Skeletal muscle satellite cell (primary cell): ENCODE data around the gene PLEKHO2.
"Not testable (repeated sequence)": the region's sequence is repeated elsewhere in the genome, so short reads cannot be mapped to it uniquely, and the experiment has no call there.

ENCODE experiments used
- H3K27me3 ChIP-seq: 2 replicates; pipeline ENCODE4 v1.7.0; 2013; ENCODE audit warnings: low read length; ENCODE audit not compliant: control insufficient read depth, insufficient read depth
- H3K36me3 ChIP-seq: 2 replicates; pipeline ENCODE4 v1.7.0; 2013; ENCODE audit warnings: mild to moderate bottlenecking, control low read depth, low read length; ENCODE audit not compliant: insufficient read depth
- H3K4me1 ChIP-seq: 2 replicates; pipeline ENCODE4 v1.7.0; 2013; ENCODE audit warnings: low read length; ENCODE audit not compliant: control insufficient read depth, insufficient read depth
- H3K4me2 ChIP-seq: 2 replicates; pipeline ENCODE4 v1.7.0; 2013; ENCODE audit warnings: mild to moderate bottlenecking, low read length
- H3K4me3 ChIP-seq: 2 replicates; pipeline ENCODE4 v1.7.0; 2013; ENCODE audit warnings: low read length
- H3K9ac ChIP-seq: 2 replicates; pipeline ENCODE4 v1.7.0; 2013; ENCODE audit warnings: mild to moderate bottlenecking, low read depth, low read length, moderate library complexity
- H3K9me3 ChIP-seq: replicated peaks from 2 replicates; pipeline ENCODE4 v1.7.0; 2013; ENCODE audit warnings: mild to moderate bottlenecking, control low read depth, low read length

The PLEKHO2 gene

DNA sequence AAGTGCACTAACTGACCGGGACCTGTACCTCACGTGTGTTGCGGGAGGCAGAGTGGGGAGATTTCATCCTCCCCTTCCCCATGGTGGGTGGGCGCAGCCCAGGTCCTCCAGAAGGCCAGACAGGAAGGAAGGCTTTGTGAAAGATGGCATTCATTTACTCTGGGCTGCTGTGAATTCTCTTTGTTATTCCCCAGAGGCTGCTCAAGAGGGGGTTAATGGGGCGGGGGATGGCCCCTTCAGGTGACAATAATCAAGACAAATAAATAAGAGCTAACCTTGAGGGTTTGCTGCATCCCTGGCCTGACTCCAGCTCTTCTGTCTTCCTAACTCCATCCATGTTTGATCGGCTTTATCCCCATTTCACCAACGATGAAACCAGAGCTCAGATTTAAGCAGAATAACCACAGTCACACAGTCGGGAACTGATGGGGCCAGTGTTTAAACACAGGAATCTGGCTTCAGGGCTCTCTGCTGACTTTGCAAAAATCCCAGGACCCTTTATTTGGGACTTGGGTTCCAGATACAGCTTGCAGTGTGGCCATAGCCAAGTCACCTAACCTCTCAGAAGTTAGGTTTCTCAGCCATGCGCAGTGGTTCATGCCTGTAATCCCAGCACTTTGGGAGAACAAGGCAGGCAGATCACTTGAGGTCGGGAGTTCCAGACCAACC lies 32.8 kb upstream of the PLEKHO2 start:
- Histone ChIP-seq H3K4me3 (no peak overlapping the region), H3K9ac (no peak overlapping the region), H3K36me3 (no peaks in the 10 kb centered on the region), H3K9me3 (no peaks in the 10 kb centered on the region), H3K4me1 (no peaks in the 10 kb centered on the region), H3K4me2 (no peak overlapping the region), H3K27me3 (peaks cover 13% of the 10 kb centered on the region)

DNA sequence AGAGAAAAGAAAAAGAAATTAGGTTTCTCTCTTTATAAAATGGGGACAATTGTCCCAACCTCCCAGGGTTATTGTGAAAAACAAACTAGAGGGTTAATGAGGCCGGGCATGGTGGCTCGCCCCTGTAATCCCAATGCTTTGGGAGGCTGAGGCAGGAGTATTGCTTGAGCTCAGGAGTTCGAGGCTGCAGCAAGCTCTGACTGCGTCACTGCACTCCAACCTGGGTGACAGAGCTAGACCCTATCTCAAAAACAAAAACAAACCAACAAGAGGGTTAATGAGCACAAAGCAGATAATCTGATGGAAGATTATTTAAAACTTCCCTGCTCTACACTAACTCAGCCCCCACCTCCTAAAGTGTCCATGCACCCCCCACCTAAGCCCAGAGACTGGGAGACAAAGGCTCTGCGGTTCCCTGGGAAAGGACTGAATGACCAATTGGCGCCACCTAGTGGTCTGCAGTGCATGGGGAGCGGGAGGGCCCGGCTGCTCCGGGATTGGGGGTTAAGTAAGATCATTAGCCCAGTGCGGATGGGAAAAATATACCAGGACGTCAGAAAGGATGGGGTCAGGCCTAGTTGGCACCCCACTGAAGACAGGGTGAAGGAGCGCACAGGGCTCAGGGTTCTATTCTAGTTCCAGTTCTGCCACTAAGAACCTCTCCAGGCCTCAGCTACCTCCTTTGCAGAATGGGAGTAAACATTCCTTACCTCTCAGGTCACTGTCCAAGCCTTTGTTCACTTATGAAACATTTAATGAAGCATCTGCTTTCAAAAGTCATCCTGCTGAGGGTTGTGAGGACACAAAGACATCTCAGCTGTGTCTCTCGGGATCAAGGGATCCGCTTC lies 31.8 kb upstream of the PLEKHO2 start:
- Histone ChIP-seq H3K9me3 (no peaks in the 10 kb centered on the region), H3K4me3 (no peak overlapping the region), H3K4me1 (no peaks in the 10 kb centered on the region), H3K9ac (no peak overlapping the region), H3K4me2 (no peak overlapping the region), H3K27me3 (peaks cover 7% of the 10 kb centered on the region), H3K36me3 (no peaks in the 10 kb centered on the region)

DNA sequence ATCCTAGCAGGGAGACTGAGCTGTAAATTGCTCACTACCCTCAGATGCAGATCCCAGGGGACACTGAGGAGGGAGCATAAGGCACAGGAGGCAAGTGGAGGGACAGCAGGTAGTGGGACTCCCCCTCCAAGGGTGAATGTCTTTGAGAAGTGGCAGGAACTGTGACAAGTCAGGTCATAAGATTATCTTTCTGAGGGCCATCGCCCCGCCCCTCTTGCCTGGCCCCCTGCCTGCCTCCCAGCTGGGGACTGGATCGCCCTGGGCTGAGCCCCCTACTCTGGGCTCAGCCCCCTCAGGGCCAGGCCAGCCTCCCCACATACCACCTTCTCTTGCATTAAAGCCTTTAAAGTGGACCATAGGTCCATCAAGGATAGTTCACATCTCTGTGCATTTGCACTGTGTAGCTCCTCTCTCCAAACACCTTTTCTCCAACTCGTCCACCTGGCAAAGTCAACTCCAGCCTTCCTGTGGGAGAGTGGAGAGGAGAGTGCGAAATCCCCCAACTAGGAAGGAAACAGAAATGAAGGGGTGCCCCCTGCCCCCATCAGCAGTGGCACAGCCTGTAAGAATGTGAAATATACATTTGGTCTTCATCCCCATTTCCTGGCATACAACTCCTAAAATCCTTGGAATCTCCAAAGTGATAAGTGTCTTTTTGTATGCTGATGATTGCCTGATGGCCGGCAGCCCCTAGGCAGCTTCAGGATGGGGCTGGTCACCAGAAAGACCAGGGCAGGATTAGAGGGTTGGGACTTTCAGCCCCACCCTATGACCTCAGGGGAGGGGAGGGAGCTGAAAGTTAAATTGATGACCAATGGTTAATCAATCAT lies 31.0 kb upstream of the PLEKHO2 start:
- H3K9ac ChIP-seq = no peak overlapping the region
- no peaks in the 10 kb centered on the region for H3K4me1 ChIP-seq
- no peaks in the 10 kb centered on the region for H3K9me3 ChIP-seq
- peaks cover 7% of the 10 kb centered on the region for H3K27me3 ChIP-seq
- peaks cover 5% of the 10 kb centered on the region for H3K36me3 ChIP-seq
- no peak overlapping the region for H3K4me2 ChIP-seq
- H3K4me3 ChIP-seq = no peak overlapping the region

- Histone ChIP-seq H3K9me3 (no peaks in the 10 kb centered on the region), H3K36me3 (peaks cover 11% of the 10 kb centered on the region), H3K4me1 (no peaks in the 10 kb centered on the region), H3K4me2 (no peak overlapping the region), H3K4me3 (no peak overlapping the region), H3K9ac (no peak overlapping the region), H3K27me3 (peaks cover 7% of the 10 kb centered on the region)
Measured at GRCh38 chr15:64813075-64813474, 28.6 kb upstream of the PLEKHO2 start.

GRCh38 chr15:64814283-64814682 lies 27.4 kb upstream of the PLEKHO2 start:
- not testable (repeated sequence) for H3K4me1 ChIP-seq, H3K9me3 ChIP-seq, H3K27me3 ChIP-seq, H3K4me3 ChIP-seq, H3K9ac ChIP-seq, H3K4me2 ChIP-seq
- H3K36me3 ChIP-seq = peaks cover 19% of the 10 kb centered on the region

DNA sequence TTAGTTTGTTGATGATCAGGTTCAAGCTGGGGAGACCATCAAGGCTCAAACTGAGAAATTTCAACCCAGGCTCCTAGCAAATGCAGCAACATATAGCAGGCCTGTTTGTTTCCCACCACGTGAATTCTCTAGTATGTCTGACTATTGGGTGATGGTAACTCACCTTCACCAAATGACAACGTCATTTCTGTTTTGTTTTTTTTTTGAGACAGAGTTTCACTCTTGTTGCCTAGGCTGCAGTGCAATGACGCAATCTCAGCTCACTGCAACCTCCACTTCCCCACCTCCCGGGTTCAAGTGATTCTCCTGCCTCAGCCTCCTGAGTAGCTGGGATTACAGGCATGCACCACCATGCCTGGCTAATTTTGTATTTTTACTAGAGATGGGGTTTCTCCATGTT lies 26.8 kb upstream of the PLEKHO2 start:
- H3K4me1 ChIP-seq, H3K27me3 ChIP-seq, H3K4me2 ChIP-seq, H3K4me3 ChIP-seq, H3K9me3 ChIP-seq, H3K9ac ChIP-seq: not testable (repeated sequence)
- H3K36me3 ChIP-seq = peaks cover 22% of the 10 kb centered on the region

DNA sequence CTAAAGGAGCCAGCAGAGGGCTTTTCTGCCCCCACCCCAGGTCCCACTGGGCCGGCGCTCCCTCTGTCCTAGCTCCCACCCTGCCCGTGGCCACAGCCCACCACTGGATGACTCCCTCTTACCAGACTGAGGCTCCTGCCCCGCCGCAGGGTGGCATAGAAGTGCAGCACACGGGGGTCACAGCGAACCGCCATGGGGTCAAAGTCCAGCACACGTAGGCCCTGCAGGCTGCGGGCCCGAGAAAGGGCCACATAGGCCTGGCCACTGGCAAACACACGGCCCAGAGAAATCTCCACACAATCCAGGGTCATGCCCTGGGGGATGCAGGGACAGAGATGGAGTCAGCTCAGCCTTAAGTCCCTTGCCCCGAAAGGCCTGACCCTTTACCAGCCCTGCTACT lies 25.3 kb upstream of the PLEKHO2 start:
- H3K4me1 ChIP-seq = no peaks in the 10 kb centered on the region
- no peak overlapping the region for H3K4me3 ChIP-seq
- H3K27me3 ChIP-seq = no peaks in the 10 kb centered on the region
- no peak overlapping the region for H3K4me2 ChIP-seq
- H3K36me3 ChIP-seq = peaks cover 31% of the 10 kb centered on the region
- no peak overlapping the region for H3K9ac ChIP-seq
- no peaks in the 10 kb centered on the region for H3K9me3 ChIP-seq

DNA sequence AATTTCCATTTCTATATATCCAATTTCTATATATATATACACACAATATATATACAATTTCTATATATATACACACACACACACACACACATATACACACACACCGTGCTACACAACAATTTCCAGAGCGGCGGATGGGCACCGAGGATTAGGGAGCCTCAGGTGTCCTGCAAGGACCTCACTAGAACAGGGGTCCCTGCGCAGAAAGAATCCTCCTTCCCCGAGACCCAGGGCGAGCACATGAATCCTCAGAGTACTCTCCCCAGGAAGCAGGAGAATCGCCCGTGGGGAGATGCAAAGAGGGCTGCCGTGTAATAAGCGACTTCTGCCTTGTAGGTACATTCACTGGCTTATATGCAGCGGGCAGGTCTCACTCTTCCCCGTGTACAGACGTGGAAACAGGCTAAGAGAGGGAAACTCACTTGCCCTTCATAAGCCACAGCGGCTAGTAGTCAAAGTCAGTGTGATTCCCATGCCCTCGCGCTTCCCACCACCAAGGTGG lies 16.7 kb upstream of the PLEKHO2 start:
- H3K9ac ChIP-seq = peak overlapping the region; percentile 82
- H3K9me3 ChIP-seq = no peaks in the 10 kb centered on the region
- H3K36me3 ChIP-seq = peaks cover 9% of the 10 kb centered on the region
- peaks cover 15% of the 10 kb centered on the region for H3K4me1 ChIP-seq
- no peaks in the 10 kb centered on the region for H3K27me3 ChIP-seq
- peak overlapping the region; percentile 72 for H3K4me3 ChIP-seq
- H3K4me2 ChIP-seq = peak overlapping the region; percentile 92

- H3K9me3 ChIP-seq = no peaks in the 10 kb centered on the region
- H3K9ac ChIP-seq = peak within 1 kb of the TSS; percentile 82
- H3K4me3 ChIP-seq = peak within 1 kb of the TSS; percentile 77
- peaks cover 5% of the 10 kb centered on the region for H3K36me3 ChIP-seq
- peak within 1 kb of the TSS; percentile 92 for H3K4me2 ChIP-seq
- H3K4me1 ChIP-seq = peaks cover 15% of the 10 kb centered on the region
- no peaks in the 10 kb centered on the region for H3K27me3 ChIP-seq
Measured at GRCh38 chr15:64825431-64826294, 16.1 kb upstream of the PLEKHO2 start, which contains the start of gene PIF1. PIF1 (minus strand) TSS chr15:64825647; CDS start chr15:64824335, 1,312 bp downstream.

GRCh38 chr15:64828985-64829384 lies 12.7 kb upstream of the PLEKHO2 start:
- Histone ChIP-seq H3K4me2 (no peak overlapping the region), H3K36me3 (no peaks in the 10 kb centered on the region), H3K4me1 (peaks cover 10% of the 10 kb centered on the region), H3K4me3 (no peak overlapping the region), H3K27me3 (no peaks in the 10 kb centered on the region), H3K9me3 (no peaks in the 10 kb centered on the region), H3K9ac (no peak overlapping the region)
